Measurements from ENCODE around the gene IDH2. TPM values are rescaled to one million over a fixed set of nuclear protein-coding genes. Genes with fewer than 3 reads are reported as not detected.

The IDH2 gene
- total and polyA plus RNA-seq, 2 of the 4 experiments (the other 2 are of a cell fraction): 84.9 to 118 TPM

DNA sequence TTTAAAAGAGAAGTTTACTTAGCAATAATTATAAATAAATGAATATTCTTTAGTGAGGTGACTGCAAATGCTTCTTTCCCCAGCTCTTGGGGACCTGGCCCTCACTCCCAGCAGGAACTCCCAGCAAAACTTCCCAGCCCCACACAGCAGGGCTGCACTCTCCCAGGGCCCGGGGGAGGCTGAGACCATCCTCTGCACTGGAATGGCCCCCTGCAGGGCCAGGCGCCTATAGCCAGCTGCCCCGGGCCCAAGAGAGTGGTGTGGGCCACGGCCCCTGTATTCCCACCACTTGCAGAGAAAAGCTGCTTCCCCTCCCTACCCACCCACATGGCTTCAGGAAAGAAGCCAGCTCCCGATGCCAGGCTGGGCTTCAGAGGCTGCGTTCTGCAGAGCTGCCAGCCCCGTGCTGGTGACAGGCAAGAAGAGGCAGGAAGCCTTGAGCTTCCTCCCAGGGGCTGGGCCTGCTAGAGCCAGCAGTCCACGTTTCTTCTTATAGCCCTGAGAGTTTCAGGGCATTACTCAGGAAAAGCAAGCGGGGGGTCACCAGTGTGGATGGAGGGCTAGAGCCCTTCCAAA is 20.0 kb downstream of the IDH2 start:
- Histone ChIP-seq H3K36me3 (ENCODE audit: control insufficient read depth, insufficient read depth, low read length) (peaks cover 43% of the 10 kb centered on the region), H4K8ac (ENCODE audit: low read depth in 2 of 2, low read length in 2 of 2) (no peak overlapping the region), H4K91ac (ENCODE audit: insufficient read depth, low read depth, low read length) (no peak overlapping the region), H3K9me1 (ENCODE audit: insufficient read depth, low read length) (no peaks in the 10 kb centered on the region), H3K14ac (replicated peaks; ENCODE audit: low read depth, low read length) (no peak overlapping the region), H3K56ac (ENCODE audit: extremely low read depth, insufficient read depth, low read length) (no peak overlapping the region), H2BK5ac (ENCODE audit: low read depth, low read length, poor library complexity, severe bottlenecking) (no peak overlapping the region), H2AFZ (replicated peaks; ENCODE audit: low read length, poor library complexity) (no peak overlapping the region), H3K79me1 (ENCODE audit: low read depth in 1 of 2, low read length in 2 of 2) (no peaks in the 10 kb centered on the region; a peak in 1 of 4 replicates), H2AK5ac (ENCODE audit: low read depth, low read length) (no peak overlapping the region), H3K4ac (ENCODE audit: low read depth, low read length) (no peak overlapping the region), H4K5ac (ENCODE audit: low read depth, low read length) (no peak overlapping the region), H3K18ac (ENCODE audit: low read depth, low read length) (no peak overlapping the region), H2AK9ac (replicated peaks; ENCODE audit: low read depth, low read length, poor library complexity) (no peak overlapping the region), H2BK120ac (ENCODE audit: low read depth, low read length) (no peak overlapping the region), H3K9ac (ENCODE audit: low read depth, low read length) (no peak overlapping the region), H3K27ac (ENCODE audit: insufficient read depth, low read length) (no peak overlapping the region), H4K20me1 (ENCODE audit: insufficient read depth, low read length) (0 out of 2 replicates have a peak, but pooled peaks cover 7% of the 10 kb centered on the region), H3K9me3 (ENCODE audit: control insufficient read depth, insufficient read depth, low read length) (no peaks in the 10 kb centered on the region), H3K4me3 (ENCODE audit: insufficient read depth, low read depth, low read length) (no peak overlapping the region), H3K27me3 (ENCODE audit: control insufficient read depth, insufficient read depth, low read length) (no peaks in the 10 kb centered on the region), H3K4me2 (ENCODE audit: low read depth, low read length) (no peak overlapping the region), H2BK15ac (ENCODE audit: low read depth, low read length) (no peak overlapping the region), H3K4me1 (ENCODE audit: control insufficient read depth, insufficient read depth, low read length) (peaks cover 4% of the 10 kb centered on the region; the same call in 1 of the 2 replicates), H2BK20ac (ENCODE audit: low read depth, low read length) (no peak overlapping the region), H3K23ac (ENCODE audit: low read depth, low read length) (no peak overlapping the region)
- POLR2A ChIA-PET (ENCODE audit: unreplicated experiment): interaction anchor here (0.6 kb wide), 1 partner anchor 70 kb away, joined by 4 read pairs; no protein-coding TSS in a partner anchor
- in situ Hi-C loops (cut with MboI; ENCODE audit: low sequenced_read_pairs): no loop called here
- BruUV-seq (replicated peaks): no TSS peak
- DNase-seq: no peak
- 0% methylated on average over 1 of the region's 9 CpGs; no CpG with 5 or more reads in 1 of the 2 experiments for WGBS, 2 experiments (ENCODE audit: extremely low coverage in 2 of 2, insufficient read length in 1 of 2)
- no peak for TF ChIP-seq FOS (IDR thresholded peaks at IDR 0.05; ENCODE audit: low read depth, low read length)
- TF ChIP-seq RCOR1 (IDR thresholded peaks at IDR 0.05; ENCODE audit: insufficient replicate concordance, low read length): no peak
- no peak for TF ChIP-seq RAD21 (IDR thresholded peaks at IDR 0.05; ENCODE audit: low read length)
- TF ChIP-seq MAZ (IDR thresholded peaks at IDR 0.05; ENCODE audit: borderline replicate concordance, low read depth, low read length): no peak
- no peak for TF ChIP-seq CHD1 (IDR thresholded peaks at IDR 0.05; ENCODE audit: low read depth, low read length)
- no peak for TF ChIP-seq MAFK (IDR thresholded peaks at IDR 0.05; ENCODE audit: low read depth, low read length)
- no peak for TF ChIP-seq SMC3 (IDR thresholded peaks at IDR 0.05; ENCODE audit: low read depth, low read length)
- TF ChIP-seq POLR2A (IDR thresholded peaks at IDR 0.05; ENCODE audit: low read depth, low read length): no peak
- no peak for TF ChIP-seq BHLHE40 (IDR thresholded peaks at IDR 0.05; ENCODE audit: low read depth, low read length)
- TF ChIP-seq CEBPB (IDR thresholded peaks at IDR 0.05; ENCODE audit: low read depth, low read length): no peak
- TF ChIP-seq NFE2L2 (IDR thresholded peaks at IDR 0.05; ENCODE audit: low read depth, low read length): no peak
- TF ChIP-seq, protein P1, sequence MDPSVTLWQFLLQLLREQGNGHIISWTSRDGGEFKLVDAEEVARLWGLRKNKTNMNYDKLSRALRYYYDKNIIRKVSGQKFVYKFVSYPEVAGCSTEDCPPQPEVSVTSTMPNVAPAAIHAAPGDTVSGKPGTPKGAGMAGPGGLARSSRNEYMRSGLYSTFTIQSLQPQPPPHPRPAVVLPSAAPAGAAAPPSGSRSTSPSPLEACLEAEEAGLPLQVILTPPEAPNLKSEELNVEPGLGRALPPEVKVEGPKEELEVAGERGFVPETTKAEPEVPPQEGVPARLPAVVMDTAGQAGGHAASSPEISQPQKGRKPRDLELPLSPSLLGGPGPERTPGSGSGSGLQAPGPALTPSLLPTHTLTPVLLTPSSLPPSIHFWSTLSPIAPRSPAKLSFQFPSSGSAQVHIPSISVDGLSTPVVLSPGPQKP (IDR thresholded peaks at IDR 0.05; ENCODE audit: borderline replicate concordance, low read depth, low read length): no peak
- TF ChIP-seq, protein P2, sequence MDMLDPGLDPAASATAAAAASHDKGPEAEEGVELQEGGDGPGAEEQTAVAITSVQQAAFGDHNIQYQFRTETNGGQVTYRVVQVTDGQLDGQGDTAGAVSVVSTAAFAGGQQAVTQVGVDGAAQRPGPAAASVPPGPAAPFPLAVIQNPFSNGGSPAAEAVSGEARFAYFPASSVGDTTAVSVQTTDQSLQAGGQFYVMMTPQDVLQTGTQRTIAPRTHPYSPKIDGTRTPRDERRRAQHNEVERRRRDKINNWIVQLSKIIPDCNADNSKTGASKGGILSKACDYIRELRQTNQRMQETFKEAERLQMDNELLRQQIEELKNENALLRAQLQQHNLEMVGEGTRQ (IDR thresholded peaks at IDR 0.05; ENCODE audit: low read depth, low read length): no peak
- peak; percentile 30 for ATAC-seq (ENCODE audit: low read depth)
- intact Hi-C loops (cut with micrococcal nuclease): loop anchor here (10.0 kb wide), 1 partner anchor 143 kb away; no protein-coding TSS in a partner anchor
- dilution Hi-C loops (cut with HindIII; ENCODE audit: low sequenced_read_pairs, unreplicated experiment): no loop called here
- CTCF ChIA-PET: no interaction called here
